ENCODE results near the gene NIT1.
A peak's percentile ranks its signal among the peaks of the same experiment; 100 is the strongest.

Gene NIT1

GRCh38 chr1:161157867-161158266 is 40.0 kb downstream of the NIT1 start:
- ATAC-seq (no peak), DNase-seq (no peak)

GRCh38 chr1:161158316-161159010 is 40.6 kb downstream of the NIT1 start:
- ATAC-seq (no peak), DNase-seq (no peak)

- DNase-seq (peak; percentile 95), ATAC-seq (peak; percentile 88)
Measured at GRCh38 chr1:161159087-161159912, 41.4 kb downstream of the NIT1 start, which contains the start of gene USP21. Gene USP21 (plus strand): TSS chr1:161159500. CDS start chr1:161160641, 1,141 bp downstream.

GRCh38 chr1:161159913-161160243 is 42.0 kb downstream of the NIT1 start:
- DNase-seq (no peak), ATAC-seq (no peak)

GRCh38 chr1:161160671-161161145 is 42.8 kb downstream of the NIT1 start:
- ATAC-seq, result no peak
- no peak for DNase-seq

- no peak for ATAC-seq
- DNase-seq, result no peak
Measured at GRCh38 chr1:161161652-161162051, 43.7 kb downstream of the NIT1 start.

GRCh38 chr1:161162052-161162451 is 44.1 kb downstream of the NIT1 start:
- DNase-seq, result no peak
- no peak for ATAC-seq

- ATAC-seq, result no peak
- no peak for DNase-seq
Measured at GRCh38 chr1:161162806-161163205, 44.9 kb downstream of the NIT1 start.

GRCh38 chr1:161163793-161164192 is 45.9 kb downstream of the NIT1 start:
- no peak for ATAC-seq
- no peak for DNase-seq

GRCh38 chr1:161164901-161165610 is 47.2 kb downstream of the NIT1 start:
- DNase-seq (no peak), ATAC-seq (no peak)

- ATAC-seq, result peak; percentile 98
Measured at GRCh38 chr1:161165742-161166668, 48.1 kb downstream of the NIT1 start, which contains the start of gene PPOX. Gene PPOX (plus strand): TSS chr1:161166426. CDS start chr1:161166848, 422 bp downstream.

GRCh38 chr1:161166669-161167548 is 49.0 kb downstream of the NIT1 start:
- DNase-seq (no peak), ATAC-seq (no peak)

More at GRCh38 chr1:161165742-161166668, 48.1 kb downstream of the NIT1 start, which contains the start of gene PPOX:
- peak; percentile 90 for DNase-seq

GRCh38 chr1:161168906-161169305 is 51.0 kb downstream of the NIT1 start:
- no peak for ATAC-seq

More at GRCh38 chr1:161168906-161169305, 51.0 kb downstream of the NIT1 start:
- no peak for DNase-seq

Data from stimulated activated naive CD8-positive, alpha-beta T cell treated with anti-CD3 and anti-CD28 coated beads, Interleukin-15, Interleukin-2, amounts not matched to agents 100 U/mL and 50 U/mL, for 24 hours (primary cell).